HG03095 (cell line): Measurements from ENCODE around the gene APLP2.
"Not testable (repeated sequence)": the region's sequence is repeated elsewhere in the genome, so short reads cannot be mapped to it uniquely, and the experiment has no call there.

Source experiments
- ATAC-seq: cut with Tn5 transposase; IDR thresholded peaks from one replicate; pipeline ENCODE4 v1.9.1; 2021; ENCODE audit warnings: moderate library complexity; ENCODE audit not compliant: unreplicated experiment

APLP2 gene

DNA sequence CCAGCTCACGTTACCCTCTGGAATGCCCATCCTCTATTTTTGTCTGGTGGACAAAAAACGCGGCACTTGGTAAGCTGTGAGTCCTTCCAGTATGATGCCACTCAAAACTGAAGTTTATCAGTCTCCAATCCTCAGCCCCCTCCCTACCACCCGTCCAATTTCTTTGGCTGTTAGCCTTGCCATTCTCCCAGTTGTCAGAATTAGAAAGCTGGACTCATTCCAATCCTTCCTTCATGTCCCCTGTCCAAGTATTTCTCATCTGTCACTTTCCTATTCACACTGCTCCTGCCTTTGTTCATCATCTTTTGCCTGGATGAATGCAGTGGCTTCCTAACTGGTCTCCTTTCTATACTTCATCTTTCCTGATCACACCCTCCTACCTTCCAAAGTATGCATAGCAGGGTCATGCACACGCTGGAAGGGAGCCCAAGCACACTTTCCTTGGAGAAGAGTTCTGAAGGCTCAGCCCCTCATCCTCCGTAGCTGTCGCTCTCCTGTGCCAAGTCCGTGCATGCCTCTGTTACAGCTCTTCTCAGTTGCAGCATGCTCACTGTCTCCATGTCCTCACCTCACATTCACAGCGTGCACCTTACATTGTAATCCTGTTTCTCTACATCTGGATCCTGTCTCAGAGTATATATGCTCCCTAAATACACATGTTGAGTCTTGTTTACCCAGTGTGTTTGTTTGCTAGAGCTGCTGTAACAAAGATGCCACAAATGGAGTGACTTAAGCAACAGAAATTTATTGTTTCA, 19.4 kb downstream of the APLP2 start:
- no peak for ATAC-seq

DNA sequence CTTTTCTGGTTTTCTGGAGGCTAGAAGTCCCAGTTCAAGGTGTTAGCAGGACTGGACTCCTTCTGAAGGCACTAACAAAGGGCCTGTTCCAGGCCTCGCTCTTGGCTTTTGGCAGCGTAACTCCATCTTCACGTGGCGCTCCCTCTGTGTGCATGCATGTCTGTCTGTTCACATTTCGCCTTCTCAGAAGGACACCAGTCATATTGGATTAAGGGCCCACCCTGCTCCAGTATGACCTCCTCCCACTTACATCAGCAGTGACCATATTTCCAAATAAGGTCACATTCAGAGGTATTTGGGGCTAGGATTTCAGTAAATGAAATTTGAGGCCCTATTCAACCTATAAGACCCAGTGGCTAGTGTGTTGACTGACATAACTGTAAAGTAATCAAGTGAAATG, 20.0 kb downstream of the APLP2 start:
- ATAC-seq, result no peak

DNA sequence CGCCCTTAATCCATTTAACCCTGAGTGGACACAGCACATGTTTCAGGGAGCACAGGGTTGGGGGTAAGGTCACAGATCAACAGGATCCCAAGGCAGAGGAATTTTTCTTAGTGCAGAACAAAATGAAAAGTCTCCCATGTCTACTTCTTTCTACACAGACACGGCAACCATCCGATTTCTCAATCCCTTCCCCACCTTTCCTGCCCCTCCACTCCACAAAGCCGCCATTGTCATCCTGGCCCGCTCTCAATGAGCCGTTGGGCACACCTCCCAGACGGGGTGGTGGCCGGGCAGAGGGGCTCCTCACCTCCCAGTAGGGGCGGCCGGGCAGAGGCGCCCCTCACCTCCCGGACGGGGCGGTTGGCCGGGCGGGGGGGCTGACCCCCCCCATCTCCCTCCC, 20.8 kb downstream of the APLP2 start:
- ATAC-seq, result not testable (repeated sequence)

DNA sequence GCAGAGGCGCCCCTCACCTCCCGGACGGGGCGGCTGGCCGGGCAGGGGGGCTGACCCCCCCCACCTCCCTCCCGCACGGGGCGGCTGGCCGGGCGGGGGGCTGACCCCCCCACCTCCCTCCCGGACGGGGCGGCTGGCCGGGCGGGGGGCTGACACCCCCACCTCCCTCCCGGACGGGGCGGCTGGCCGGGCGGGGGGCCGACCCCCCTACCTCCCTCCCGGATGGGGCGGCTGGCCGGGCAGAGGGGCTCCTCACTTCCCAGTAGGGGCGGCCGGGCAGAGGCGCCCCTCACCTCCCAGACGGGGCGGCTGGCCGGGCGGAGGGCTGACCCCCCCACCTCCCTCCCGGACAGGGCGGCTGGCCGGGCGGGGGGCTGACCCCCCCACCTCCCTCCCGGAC, 21.5 kb downstream of the APLP2 start:
- ATAC-seq, result not testable (repeated sequence)

DNA sequence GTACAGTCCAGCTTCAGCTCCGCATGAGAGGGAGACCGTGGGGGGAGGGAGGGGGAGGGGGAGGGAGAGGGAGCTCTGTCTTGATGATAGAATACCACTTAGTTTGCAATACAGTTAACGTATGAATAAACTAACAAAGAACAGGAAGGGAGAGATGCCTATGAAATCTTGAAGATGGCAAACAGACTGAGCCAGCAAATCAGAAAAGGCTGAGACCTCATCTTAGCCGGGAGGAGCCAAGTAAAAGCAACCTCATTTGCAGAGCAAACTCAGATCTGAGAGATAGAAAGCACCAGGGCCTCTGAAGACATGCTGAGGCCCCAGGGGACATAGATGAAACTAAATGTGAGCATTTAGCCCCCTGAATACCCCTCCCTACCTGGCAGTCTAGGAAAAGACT, 23.0 kb downstream of the APLP2 start:
- no peak for ATAC-seq

DNA sequence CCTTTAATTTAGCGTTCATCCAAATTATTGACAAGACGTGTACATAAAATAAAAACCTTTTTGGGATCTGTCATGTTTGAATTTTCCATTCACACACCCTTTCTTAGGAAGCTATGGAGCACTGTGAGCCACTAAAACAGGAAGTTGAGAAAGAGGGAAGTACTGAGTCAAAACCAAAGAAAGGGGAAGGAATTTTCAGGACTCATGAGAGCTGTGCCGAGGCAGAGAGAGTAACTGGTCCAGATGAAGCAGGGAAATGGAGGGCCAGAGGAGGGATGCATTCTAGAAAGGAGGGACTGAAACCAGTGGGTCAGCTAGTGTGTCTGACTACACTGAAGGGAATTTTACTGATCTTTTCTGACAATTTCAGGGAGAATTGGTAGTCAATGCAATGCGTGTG, 24.9 kb downstream of the APLP2 start:
- ATAC-seq, result no peak

DNA sequence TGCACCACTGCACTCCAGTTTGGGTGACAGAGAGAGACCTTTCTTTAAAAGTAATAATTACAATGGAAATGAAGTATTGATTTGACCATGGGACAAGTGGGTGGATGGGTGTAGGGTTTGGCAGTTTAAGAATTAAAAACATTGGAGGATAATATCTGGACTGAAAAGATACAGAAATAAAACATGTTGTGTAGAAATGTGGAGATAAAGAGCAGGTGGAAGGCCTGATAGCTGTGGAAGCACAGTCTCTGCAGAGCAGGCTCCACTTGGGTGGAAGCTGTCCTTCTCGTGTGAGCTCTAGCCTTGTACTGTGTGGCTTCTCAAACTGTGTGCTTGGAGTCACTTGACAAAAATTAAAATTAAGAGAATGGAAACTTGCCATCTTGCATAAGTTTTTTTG, 25.6 kb downstream of the APLP2 start:
- no peak for ATAC-seq

DNA sequence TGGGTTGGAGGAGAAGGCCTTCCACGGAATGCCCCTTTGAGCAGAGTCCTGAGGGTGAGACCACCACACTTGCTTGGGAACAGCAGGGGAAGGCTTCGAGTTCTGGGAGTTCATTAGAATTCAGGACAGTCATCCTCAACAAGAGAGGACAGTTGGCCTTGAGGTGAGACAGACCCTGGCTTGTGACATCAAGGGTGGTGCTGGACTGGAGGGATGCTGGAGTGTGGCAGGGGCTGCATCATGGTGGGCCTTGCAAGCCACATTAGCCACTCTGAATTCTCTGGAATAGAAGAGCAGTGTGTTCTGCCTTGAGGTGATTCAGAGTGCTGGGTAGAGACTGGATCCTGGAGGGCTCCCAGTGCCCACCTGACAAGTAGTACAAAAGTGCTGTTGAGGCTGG, 26.3 kb downstream of the APLP2 start:
- no peak for ATAC-seq

DNA sequence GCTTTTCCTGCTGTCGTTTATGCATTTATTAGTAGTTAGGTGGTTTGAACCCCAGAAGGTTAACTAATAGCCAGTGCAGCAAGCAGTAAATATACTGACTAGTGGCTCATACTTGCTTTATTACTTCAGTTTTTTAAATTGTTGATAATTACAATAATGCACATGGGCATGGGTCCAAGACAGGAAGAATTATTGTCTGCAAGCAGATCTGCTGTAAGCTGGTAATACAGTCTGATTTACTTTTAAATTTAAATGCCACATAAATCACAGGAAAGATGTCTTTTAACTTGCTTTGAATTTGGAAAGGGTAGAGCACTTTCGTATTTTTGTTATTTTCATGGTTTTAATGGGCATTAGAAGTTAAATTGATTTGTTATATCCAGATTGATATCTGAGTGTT, 27.1 kb downstream of the APLP2 start:
- ATAC-seq, result no peak

DNA sequence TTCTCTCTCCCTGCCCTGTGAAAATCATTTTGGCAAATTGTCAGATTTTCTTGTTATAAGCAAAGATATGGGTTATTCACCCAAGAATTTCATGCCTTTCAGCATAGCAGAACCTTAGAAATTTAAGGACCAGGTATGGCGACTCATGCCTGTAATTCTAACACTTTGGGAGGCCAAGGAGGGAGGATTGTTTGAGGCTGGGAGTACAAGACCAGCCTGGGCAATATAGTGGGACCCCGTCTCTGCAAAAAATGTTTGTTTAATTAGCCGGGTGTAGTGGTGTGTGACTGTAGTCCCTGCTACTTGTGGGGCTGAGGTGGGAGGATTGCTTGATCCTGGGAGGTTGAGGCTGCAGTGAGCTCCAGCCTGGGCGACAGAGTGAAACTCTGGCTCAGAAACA, 27.6 kb downstream of the APLP2 start:
- no peak for ATAC-seq

DNA sequence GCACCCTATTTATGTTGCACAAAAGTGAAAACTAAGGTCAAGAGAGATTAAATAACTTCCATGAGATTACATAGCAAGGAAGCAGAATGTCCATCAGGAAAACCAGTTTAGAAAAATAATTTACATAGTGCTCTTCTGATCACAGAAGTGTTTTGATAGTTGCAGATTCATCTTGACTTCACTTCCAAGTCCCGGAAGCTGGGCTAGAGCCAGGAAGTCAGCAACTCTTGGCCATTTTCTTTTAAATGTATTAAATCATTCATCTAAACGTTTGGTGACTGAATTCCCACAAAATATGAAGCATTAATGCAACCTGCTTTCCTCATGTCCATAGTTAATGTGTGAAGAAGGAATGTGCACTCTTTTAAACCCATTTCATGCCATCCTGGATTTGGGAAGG, 29.7 kb downstream of the APLP2 start:
- no peak for ATAC-seq

DNA sequence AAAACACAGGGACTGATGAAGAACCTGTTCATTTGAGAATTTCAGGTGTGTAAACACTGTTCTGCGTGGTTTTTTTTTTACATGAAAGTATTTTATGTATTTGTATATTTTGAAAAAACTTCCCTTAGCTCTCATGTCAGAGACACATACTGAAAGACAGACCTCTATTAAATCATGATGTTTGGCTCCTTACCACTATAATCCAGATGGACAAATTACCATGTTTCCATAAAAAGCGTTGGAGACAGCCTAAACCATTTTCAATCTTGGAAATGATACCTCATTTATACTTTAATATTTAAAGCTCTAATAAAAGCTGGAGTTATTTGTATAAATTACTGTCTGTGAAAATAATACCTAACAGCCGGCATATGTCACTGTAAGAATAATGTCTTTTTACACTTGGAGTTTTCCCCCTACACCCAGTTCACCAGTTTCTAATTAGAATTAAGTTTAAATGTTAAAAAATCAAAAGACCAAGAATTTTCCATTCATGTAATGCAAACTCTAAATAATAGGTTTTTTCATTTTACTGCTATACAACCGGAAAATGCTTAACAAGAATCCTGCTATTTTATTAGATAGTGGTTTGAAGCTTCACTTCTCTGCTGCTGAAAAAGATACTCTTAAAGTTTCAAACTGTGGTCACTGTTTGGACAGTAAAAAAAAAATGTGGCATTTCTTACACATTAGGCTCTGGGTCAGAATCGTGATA, 30.8 kb downstream of the APLP2 start:
- no peak for ATAC-seq

DNA sequence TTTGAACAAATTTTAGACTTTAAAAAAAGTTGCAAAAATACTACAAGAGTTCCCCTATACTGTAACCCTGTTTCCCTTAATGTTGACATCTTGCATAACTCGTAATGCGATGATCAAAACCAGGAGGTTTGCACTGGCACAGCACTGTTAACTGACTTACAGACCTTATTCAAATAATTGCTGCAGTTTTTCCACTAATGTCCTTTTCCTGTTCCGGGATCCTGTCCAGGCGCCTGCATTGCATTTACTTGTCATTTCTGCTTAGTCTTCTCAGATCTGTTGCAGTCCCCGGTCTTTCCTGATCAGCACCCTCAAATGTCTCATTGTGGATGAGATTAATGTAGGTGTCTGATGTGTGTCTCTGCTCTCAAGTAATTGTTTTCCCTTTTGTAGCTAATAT, 32.0 kb downstream of the APLP2 start:
- no peak for ATAC-seq

DNA sequence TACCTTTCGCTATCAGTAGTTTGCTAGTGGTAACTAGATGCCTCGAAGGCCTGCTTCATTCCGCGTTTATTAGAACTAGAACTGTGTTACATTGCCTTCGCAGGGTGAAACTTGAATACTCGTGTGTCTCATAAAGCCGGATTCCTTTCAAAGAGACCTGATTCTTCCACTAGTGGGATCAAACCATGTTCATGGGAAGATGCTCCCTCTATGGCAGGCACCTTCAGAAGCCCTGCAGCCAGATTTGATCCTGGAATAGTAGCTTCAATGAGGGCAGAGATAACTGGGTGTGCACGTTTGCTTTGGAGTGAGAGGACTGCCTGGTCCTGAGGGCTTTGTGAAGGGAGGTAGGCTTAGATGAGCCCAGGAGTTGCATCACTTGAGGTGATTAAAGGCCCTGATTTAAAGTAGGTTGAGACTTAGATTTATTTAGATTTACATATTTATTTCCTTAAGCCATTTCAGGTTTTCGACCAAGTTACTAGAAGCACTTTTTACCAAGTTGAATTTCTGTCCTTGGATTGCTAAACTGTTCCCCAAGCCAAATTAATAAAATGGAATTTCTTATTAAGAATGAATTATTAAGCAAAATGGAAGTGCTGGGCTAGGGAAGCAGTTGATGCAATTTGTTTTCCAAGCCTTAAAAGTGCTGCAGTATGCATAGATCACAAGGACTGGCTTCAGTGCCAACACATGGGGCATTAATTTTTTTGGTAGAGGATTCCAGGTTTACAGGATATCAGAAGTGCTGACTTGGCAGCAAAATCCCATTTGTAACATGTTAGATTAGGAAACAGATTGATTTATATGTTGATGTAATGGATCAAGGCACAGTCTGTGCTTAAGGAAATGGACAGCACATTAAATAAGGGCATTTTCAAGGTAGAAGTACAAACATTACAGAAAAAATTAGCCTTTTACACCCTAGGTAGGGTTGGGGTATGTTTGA, 32.9 kb downstream of the APLP2 start:
- no peak for ATAC-seq

DNA sequence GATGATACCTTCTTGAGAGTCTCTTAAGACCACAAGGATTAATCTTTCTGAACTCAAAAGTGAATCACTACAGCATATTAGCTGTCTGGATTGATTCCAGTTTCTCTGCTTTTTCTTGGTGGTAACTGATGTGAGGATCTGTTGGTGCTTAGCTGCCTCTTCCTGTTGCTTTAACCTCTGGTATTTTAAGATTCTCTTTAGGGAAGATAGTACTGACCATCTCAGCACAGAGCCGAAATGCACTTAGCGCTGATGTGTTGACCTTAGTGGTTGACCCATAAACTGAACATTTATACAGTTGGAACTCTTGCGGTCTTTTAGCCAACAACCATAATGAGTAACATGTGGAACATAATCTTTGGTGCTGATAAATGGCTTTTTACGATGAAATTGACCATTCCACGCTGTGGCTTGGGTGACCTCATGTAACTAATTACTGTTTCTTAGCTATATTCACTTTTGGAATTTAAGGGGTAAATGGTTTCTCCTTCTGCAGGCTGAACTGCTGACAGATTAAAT, 33.7 kb downstream of the APLP2 start:
- ATAC-seq, result no peak

DNA sequence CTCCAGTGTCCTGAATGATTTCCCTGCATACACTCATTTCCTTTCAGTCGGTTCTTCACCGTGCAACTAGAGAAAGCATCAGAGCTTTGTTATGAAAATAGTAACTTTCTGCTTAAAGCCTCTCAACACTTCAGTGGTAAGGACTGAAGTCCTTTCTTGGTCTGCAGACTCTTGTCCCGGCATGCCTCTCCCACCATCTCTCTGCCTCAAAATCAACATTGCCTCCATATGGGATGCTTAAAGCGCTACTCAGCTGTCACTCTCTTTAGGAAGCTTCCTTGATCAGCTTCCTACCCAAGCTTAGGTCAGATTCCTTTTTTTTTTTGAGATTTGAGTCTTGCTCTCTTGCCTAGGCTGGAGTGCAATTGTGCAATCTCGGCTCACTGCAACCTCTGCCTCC, 36.7 kb downstream of the APLP2 start:
- ATAC-seq, result no peak

DNA sequence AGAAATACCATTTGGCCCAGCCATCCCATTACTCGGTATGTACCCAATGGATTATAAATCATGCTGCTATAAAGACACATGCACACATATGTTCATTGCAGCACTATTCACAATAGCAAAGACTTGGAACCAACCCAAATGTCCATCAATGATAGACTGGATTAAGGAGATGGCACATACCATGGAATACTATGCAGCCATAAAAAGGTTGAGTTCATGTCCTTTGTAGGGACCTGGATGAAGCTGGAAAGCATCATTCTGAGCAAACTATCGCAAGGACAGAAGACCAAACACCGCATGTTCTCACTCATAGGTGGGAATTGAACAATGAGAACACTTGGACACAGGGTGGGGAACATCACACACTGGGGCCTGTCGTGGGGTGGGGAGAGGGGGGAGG, 39.0 kb downstream of the APLP2 start:
- not testable (repeated sequence) for ATAC-seq

DNA sequence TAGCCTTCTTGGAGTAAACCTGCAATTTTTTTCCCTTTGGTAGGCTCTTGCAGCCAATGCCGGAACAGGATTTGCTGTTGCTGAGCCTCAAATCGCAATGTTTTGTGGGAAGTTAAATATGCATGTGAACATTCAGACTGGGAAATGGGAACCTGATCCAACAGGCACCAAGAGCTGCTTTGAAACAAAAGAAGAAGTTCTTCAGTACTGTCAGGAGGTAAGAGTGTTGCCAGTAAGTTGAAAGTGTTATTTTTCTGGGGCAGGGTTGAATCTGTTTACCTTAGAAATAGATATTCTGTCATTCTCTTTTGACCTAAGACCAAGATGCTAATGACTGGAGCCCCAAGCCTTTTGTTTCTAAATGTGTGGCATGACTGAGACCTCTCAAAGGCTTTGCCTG, 39.7 kb downstream of the APLP2 start:
- ATAC-seq, result no peak

DNA sequence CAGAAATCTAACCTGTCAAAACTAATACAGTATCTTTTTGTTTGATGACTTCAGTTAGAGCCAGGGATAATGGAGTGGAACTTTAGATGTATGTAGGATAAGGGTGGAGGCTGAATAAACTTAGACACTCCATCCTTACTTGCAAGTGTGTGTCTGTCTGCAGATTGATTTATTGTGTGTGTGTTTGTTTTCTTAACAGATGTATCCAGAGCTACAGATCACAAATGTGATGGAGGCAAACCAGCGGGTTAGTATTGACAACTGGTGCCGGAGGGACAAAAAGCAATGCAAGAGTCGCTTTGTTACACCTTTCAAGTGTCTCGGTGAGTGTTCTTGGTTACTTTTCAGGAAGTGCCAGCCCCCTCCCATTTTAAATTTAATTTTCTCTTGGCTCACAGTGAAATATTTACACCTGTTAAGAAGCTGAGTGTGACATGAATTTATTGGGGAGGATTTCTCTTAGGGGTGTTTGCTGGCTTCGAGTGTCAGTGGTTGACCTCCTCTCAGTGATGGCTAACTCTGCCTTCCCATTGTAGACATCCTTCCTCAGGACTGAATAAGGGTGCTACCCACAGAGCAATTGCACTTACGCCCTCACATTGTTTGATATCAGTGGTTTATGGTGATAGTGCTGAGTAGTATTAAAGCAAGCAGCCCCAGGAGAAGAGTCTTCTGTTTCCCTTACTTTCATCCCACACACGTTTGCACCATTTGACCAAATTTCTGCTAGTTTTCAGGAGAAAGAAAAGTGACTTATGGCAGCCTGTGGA, 40.8 kb downstream of the APLP2 start:
- no peak for ATAC-seq

DNA sequence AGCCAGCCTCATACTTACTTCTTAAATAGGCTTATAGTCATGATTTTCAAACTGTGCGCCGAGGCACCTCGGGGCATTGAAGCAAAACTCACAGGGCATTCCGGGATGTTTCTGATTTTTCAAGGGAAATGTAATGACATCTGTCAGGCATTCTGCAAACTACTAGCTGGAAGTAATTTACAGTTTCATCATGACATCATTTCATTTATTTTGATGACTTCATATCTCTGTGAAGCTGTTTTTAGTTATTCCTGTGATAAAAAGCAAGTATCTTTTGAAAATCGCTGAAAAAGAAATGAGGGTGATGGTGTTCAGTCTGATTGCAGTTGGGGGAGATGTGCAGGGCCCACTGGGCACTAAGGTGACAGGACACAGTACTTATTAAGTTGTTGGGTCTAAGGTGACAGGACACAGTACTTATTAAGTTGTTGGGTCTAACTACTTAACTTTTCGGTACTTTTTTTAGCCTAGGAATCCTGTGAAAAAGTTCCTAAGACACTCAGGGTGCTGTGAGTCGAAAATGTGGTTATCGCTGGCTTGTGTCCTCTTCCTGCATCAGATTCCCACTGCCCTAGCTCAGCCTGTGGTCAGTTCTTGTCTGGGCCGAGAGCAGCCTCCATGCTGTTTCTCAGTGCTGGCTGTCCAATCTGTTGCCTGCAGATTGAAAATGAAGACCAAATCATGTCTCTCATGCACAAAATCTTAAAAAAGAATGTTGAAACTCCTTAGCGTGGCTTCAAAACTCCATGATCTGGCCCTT, 42.6 kb downstream of the APLP2 start:
- no peak for ATAC-seq
